NCI-H82 (cell line): ENCODE data around the gene CCDC177.
"Not testable (repeated sequence)": the region's sequence is repeated elsewhere in the genome, so short reads cannot be mapped to it uniquely, and the experiment has no call there.

Source experiments
- DNase-seq: peaks from one replicate; lab custom pipeline; 2025; lab: John Stamatoyannopoulos, UW

Gene CCDC177

DNA sequence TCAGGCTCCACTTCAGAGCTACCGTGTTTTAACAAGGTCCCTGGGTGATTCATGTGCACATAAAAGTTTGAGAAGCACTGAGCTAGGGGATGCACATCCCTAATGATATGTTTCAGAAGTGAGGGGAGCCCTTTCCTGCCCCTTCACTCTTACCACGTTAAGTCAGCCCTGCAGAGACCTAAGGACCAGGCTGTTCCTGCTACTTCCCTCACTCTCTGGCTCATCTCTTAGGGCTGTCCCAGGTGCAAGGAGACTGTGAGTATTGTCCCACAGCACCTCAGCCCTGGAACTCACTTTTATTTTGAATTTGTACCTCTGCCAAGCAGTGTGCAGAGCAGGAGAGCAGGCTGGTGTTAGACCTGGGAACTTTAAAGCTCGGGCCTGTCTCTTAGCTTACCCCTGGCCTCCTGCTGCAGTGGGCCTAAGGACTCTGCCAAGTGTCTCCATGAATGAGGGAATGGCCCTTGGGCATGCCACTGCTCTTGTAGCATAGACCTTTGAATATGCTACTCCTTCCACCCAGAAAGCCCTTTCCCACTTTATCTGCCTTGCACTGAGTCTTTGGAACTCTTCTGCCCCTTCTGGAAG, 25.7 kb upstream of the CCDC177 start:
- DNase-seq: no peak

DNA sequence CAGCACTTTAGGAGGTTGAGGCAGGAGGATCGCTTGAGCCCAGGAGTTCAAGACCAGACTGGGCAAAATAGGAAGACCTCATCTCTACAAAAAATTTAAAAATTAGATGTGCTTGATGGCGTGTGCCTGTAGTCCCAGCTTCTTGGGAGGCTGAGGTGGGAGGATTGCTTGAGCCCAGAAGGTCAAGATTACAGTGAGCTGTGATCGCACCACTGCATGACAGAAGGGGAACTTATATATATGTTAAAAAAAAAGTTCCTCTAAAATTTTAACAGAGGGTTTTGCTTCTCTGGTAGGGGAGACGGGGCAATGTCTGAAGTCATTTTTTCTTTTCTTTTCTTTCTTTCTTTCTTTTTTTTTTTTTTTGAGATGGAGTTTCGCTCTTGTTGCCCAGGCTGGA, 24.8 kb upstream of the CCDC177 start:
- not testable (repeated sequence) for DNase-seq

GRCh38 chr14:69595336-69595735, 20.7 kb upstream of the CCDC177 start:
- no peak for DNase-seq

DNA sequence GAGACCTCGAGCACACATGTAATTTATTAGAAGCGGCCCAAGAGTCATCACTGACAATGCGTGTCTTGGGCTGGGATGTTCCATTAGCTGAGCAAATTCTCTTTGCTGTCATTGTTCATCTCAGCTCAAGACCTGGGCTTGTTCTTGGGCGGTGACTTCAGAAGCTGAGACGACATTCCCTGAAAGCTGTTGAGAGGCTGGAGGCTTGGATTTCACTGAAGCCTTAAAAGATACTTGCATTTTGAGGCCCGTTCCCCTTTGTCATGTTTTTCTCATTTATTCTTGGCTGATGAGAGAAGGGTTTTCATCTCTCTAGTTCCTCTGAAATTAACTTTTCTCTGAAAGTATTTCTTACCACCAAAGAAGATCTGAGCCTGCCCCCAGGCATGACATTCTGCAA, 20.2 kb upstream of the CCDC177 start:
- DNase-seq: no peak

GRCh38 chr14:69593018-69593677, 18.5 kb upstream of the CCDC177 start:
- DNase-seq: peak; percentile 97

GRCh38 chr14:69591317-69591716, 16.6 kb upstream of the CCDC177 start:
- DNase-seq: peak; percentile 61

DNA sequence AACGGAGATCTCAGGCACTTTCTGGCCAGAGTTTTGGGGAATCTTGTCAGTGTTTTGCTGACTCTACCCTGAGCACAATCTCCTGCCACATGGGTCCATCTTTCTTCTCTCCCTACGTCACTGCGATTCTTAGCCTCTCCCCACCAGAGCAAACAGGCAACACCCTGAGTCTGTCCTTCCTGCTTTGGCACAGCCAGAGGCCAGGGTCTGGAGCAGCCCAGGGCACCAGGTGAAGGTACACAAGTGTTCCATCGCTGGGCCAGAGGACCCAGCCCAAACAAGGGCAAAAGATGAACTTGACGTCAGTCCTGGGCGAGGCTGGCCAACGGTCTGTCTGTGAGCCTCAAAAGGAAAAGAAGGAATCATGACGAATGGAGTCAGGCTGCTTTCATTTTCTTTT, 12.7 kb upstream of the CCDC177 start:
- DNase-seq: no peak

- no peak for DNase-seq
Observed at GRCh38 chr14:69586404-69586803, 11.7 kb upstream of the CCDC177 start.

DNA sequence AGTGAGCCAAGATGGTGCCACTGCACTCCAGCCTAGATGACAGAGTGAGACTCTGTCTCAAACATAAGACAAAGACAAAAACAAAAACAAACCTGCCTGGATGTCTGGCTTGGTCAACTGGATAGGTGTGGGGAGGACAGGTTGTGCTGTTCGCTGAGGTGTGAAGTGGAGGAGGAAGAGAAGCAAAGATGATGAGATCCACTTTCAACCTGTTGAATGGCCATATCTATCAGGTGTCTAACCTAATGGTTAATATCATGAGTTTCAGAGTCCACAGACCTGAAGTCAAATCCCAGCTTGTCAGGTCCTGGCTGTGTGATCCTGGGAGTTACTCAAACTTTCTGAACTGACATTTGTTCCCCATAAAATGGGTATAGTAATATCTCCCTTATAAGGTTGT, 9.7 kb upstream of the CCDC177 start:
- DNase-seq: no peak

DNA sequence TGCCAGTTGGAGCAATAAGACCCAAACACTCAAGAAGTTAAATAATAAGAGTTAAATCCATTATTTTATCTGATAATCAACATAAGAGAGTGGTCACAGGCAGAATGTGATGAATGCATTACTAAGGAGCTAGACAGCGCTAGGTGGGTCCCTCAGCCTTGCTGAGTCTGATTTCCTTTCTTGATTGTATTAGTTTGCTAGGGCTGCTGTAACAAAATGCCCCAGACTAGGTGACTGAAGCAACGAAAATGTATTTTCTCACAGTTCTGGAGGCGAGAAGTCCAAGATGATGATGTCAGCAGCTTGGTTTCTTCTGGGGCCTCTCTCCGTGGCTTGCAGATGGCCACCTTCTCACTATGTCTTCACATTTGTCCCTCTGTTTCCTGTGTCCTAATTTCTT, 8.2 kb upstream of the CCDC177 start:
- no peak for DNase-seq

DNA sequence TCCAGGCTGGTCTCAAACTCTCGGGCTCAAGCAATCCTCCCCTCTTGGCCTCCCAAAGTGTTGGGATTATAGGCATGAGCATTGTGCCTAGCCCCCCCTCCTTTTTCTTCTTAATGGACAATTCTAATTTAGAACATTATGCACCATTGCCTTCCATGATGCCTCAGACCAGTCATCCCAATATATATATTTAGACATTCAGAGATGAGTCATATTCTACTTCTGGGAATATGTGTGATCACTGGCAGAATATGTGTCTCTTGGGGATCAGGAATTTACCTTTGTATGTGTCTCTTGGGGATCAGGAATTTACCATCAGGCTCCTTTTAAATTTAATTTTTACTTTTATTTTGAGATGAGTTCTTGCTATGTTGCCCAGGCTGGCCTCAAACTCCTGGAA, 7.5 kb upstream of the CCDC177 start:
- DNase-seq: no peak

DNA sequence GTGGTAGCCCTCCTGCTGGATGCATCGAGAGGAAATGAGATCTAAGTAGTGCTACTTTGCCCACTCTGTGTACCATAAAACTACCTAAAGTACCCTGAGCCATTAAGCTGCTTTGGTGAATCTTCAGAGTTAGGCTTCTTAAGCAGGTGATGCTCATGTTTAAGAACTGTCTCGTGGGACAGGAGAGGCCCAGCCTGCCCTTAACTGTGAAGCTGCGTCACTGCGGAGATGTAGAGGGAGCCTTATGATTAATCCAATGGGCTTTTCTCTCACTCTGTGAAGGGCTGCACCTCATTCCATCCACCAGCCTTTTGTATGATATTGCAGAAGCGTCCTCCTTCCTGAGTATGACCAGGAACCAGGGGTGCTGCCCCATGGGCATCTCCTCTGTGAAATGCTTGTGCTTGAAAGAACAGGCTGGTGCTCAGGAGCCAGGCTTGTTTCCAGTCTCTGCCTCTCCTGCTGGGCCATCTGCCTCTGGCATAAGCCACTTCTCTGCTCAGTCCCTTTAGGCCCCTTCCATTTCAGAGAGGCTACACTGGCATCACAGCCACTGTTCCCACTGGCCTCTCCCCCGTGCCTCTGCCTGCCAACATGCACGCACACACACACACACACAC, 6.8 kb upstream of the CCDC177 start:
- DNase-seq: peak; percentile 90

- peak; percentile 79 for DNase-seq
Observed at GRCh38 chr14:69580009-69580577, 5.4 kb upstream of the CCDC177 start.

GRCh38 chr14:69579476-69579875, 4.8 kb upstream of the CCDC177 start:
- DNase-seq: no peak

DNA sequence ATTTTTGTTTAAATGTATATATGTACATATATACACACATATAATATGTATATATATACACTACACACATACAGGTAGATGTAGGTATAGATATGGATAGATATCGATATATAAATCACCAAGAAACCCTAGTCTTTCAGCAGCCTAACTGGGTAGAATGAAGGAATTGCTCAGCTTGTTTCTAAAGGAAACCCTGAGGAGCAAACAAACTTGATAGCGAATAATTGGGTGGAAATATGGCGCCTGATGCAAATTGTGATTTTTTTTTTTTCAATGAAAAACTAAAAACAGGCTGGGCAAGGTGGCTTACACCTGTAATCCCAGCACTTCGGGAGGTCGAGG, 254 bp upstream of the CCDC177 start:
- DNase-seq: no peak

GRCh38 chr14:69573831-69574262, 824 bp downstream of the CCDC177 start:
- peak; percentile 98 for DNase-seq

DNA sequence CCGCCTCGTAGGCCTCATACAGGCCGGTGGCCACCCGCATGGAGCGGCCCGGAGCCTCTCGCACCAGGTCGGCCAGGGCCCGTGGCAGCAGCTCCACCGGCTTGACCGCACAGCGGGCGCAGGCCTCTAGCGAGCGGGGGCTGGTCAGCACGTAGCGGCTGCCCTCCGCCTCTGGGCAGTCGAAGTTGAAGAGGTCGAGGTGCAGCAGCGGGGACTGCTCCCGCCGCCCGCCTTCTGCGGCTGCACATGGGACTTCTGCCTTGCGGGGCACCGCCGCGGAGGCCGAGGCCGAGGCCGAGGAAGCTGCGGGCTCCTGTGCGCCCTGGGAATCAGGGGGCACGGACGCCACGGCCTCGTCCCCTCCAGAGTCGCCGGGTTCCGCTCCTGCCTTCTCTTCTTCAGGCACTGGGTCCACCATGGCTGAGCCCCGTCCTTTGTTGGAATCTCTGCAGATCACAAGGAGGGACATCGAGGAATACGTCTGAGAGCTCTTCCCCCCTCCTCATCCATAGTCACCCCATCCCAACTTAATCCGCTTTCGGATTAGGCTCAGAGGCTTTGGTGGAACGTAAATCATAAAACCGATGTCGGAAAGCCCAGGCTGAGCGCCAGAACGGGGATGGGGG, 1.4 kb downstream of the CCDC177 start:
- peak; percentile 98 for DNase-seq

GRCh38 chr14:69572841-69573135, 1.9 kb downstream of the CCDC177 start:
- DNase-seq: no peak

- DNase-seq: no peak
Observed at GRCh38 chr14:69572030-69572840, 2.4 kb downstream of the CCDC177 start.

DNA sequence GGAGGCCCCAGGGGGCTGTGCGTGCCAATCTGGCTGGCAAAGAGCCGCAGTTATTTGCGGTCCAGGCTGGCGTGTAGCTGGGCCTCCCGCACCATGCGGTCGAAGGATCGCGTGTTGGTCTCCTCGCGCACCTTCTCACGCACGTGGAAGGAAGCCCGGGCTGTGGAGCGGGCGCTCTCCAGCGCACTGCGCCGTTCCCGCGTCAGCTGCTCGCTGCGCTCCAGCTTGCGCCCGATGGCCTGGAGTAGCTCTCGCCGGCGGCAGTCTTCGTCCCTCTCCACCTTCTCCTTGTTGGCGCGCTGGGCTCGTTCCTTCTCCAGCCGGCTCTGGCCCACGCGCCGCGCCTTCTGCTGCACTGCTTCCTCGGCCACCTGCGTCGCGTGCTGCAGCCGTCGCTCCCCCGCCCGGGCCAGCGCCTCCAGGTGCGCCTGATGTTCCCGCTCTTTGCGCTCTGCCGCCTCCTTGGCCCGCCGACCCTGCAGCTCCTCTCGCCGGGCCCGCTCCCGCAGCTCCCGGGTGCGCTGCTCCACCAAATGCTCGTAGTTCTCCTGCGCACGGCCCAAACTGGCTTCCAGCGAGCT, 3.1 kb downstream of the CCDC177 start:
- no peak for DNase-seq

DNA sequence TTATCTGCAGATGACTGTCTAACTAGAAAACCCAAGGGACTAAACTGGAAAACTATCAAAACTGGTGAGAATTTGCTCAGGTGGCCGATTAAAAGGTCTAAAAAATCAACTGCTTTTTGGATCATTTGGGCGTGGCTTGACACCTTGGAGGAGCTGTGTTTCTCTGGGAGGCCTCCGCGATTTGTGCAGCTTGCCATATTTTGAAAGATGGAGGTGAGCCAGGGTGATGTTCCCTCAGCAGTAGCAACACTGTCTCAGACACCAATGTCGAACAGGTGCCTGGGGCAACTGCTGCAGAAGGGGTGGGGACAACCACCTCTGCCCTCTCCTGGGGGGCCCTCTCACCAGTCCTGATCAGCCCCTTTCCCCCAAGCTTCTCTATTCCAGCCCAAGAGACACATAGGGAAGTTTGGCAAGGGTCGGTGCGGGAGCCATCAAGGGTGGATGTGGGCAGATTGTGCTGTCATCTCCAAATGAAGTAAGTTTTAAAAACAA, 3.8 kb downstream of the CCDC177 start:
- DNase-seq: no peak

GRCh38 chr14:69569859-69570258, 4.8 kb downstream of the CCDC177 start:
- DNase-seq: no peak
